Transverse colon (tissue), 4 donors: ENCODE measurements around the gene CD72.
A peak's percentile ranks its signal among the peaks of the same experiment; 100 is the strongest.

Source experiments
- CTCF ChIP-seq, 5 experiments: fragments of 200-600 bp in 3 of 5; fragments of 450-650 bp in 2 of 5; sonication (generic) in 3 of 5; IDR thresholded peaks; 1 replicate in 2 of 5; 2 replicates in 3 of 5; pipeline ENCODE4 v1.5.1; 2016 to 2017; ENCODE audit warnings: antibody characterized with exemption in 5 of 5, inconsistent platforms in 3 of 5, mild to moderate bottlenecking in 2 of 5, moderate library complexity in 1 of 5
- EP300 ChIP-seq: sonication (generic); formaldehyde crosslinking; IDR thresholded peaks from one replicate; pipeline ENCODE4 v1.6.1; 2017; ENCODE audit warnings: antibody characterized with exemption, low read depth
- POLR2A ChIP-seq: fragments of 450-650 bp; IDR thresholded peaks from one replicate; pipeline ENCODE4 v1.6.1; 2016; ENCODE audit warnings: antibody characterized with exemption, mild to moderate bottlenecking, moderate library complexity
- POLR2AphosphoS5 ChIP-seq, 3 donors: sonication (generic); formaldehyde crosslinking; IDR thresholded peaks; one replicate each; pipeline ENCODE4 v1.6.1; 2016; ENCODE audit warnings: antibody characterized with exemption in 3 of 3

GRCh38 chr9:35664531-35665470 is 46.6 kb upstream of the CD72 start, which contains the start of gene ARHGEF39:
- peak in 2 of 5 experiments; percentile 6 to 14 for TF ChIP-seq CTCF (IDR thresholded peaks at IDR 0.05)
- TF ChIP-seq POLR2A = peak; percentile 59
- peak; percentile 64 to 82 (median 66) for TF ChIP-seq POLR2AphosphoS5 (IDR thresholded peaks at IDR 0.05)
- no peak for TF ChIP-seq EP300
